SU-DHL-6 (cell line): ENCODE data around the gene CNOT6L.

Source experiments
- H2AFZ ChIP-seq: fragments of 200-600 bp; sonication (generic); 2 replicates; pipeline ENCODE4 v1.6.1; 2014; ENCODE audit warnings: low read depth, mild to moderate bottlenecking, moderate library complexity, mixed read lengths, antibody characterized with exemption, low read length; ENCODE audit not compliant: severe bottlenecking
- H3F3A ChIP-seq: fragments of 200-600 bp; shearing (Covaris generic); 2 replicates; pipeline ENCODE4 v1.6.0; 2016; ENCODE audit warnings: antibody characterized with exemption, mild to moderate bottlenecking; ENCODE audit not compliant: insufficient read depth
- H3K27ac ChIP-seq: fragments of 200-600 bp; sonication (generic); 2 replicates; pipeline ENCODE4 v1.5.1; 2016; ENCODE audit warnings: low read depth, mild to moderate bottlenecking, low read length, moderate library complexity, mixed read lengths
- H3K27me3 ChIP-seq: fragments of 200-600 bp; sonication (generic), shearing (Covaris generic); 2 replicates; pipeline ENCODE4 v1.6.0; 2014; ENCODE audit warnings: mild to moderate bottlenecking, low read length
- H3K36me3 ChIP-seq: fragments of 200-600 bp; sonication (generic); 2 replicates; pipeline ENCODE4 v1.6.1; 2014; ENCODE audit warnings: mild to moderate bottlenecking, low read length, mixed read lengths
- H3K4me2 ChIP-seq: fragments of 300-600, 200-600 bp; shearing (Covaris generic), sonication (generic); 2 replicates; pipeline ENCODE4 v1.6.0; 2014; ENCODE audit warnings: low read length, low read depth, mild to moderate bottlenecking; ENCODE audit not compliant: poor library complexity, severe bottlenecking
- H3K4me3 ChIP-seq: fragments of 200-600 bp; sonication (generic); 2 replicates; pipeline ENCODE4 v1.5.1; 2014; ENCODE audit warnings: antibody characterized with exemption, low read length, mild to moderate bottlenecking, mixed read lengths; ENCODE audit not compliant: insufficient read depth, poor library complexity, severe bottlenecking
- H3K79me2 ChIP-seq: fragments of 200-600 bp; sonication (generic); 2 replicates; pipeline ENCODE4 v1.6.1; 2014; ENCODE audit warnings: mild to moderate bottlenecking, low read length, moderate library complexity; ENCODE audit not compliant: insufficient read depth
- H3K9ac ChIP-seq: fragments of 200-600 bp; sonication (generic); 2 replicates; pipeline ENCODE4 v1.7.0; 2014; ENCODE audit warnings: mild to moderate bottlenecking, low read length
- H3K9me2 ChIP-seq: fragments of 200-600 bp; sonication (generic); replicated peaks from 2 replicates; pipeline ENCODE4 v1.6.1; 2014; ENCODE audit warnings: low read length; ENCODE audit not compliant: insufficient read depth
- H3K9me3 ChIP-seq: fragments of 200-600 bp; sonication (generic); 2 replicates; pipeline ENCODE4 v1.6.1; 2014; ENCODE audit warnings: low read length, mixed read lengths; ENCODE audit not compliant: insufficient read depth
- H4K20me1 ChIP-seq: fragments of 200-600 bp; sonication (generic); 2 replicates; pipeline ENCODE4 v1.6.1; 2014; ENCODE audit warnings: low read depth, mild to moderate bottlenecking, antibody characterized with exemption, low read length, moderate library complexity, mixed read lengths
- CTCF ChIP-seq: fragments of 200-600 bp; sonication (generic); IDR thresholded peaks from one replicate; pipeline ENCODE4 v1.5.1; 2017; ENCODE audit warnings: antibody characterized with exemption, mild to moderate bottlenecking, low read length, moderate library complexity; ENCODE audit not compliant: insufficient read depth, poor library complexity, severe bottlenecking
- EZH2phosphoT487 ChIP-seq: fragments of 200-600 bp; sonication (generic), shearing (Covaris generic); conservative IDR thresholded peaks from 2 replicates; pipeline ENCODE4 v1.6.1; 2018; ENCODE audit warnings: mild to moderate bottlenecking, antibody characterized with exemption, low read length, moderate library complexity, mixed read lengths

The CNOT6L gene

GRCh38 chr4:77765720-77766119, 53.4 kb downstream of the CNOT6L start:
- no peaks in the 10 kb centered on the region for H4K20me1 ChIP-seq
- no peaks in the 10 kb centered on the region for H3K9me3 ChIP-seq
- H3K9ac ChIP-seq, result no peak overlapping the region
- no peak overlapping the region for H2AFZ ChIP-seq
- H3K36me3 ChIP-seq, result peaks cover 5% of the 10 kb centered on the region; the same call in 1 of the 2 replicates
- no peaks in the 10 kb centered on the region for H3K9me2 ChIP-seq
- no peak overlapping the region for H3K4me2 ChIP-seq
- no peak overlapping the region for H3K4me3 ChIP-seq
- H3F3A ChIP-seq, result no peaks in the 10 kb centered on the region
- no peak overlapping the region for H3K27ac ChIP-seq
- no peaks in the 10 kb centered on the region for H3K79me2 ChIP-seq
- TF ChIP-seq EZH2phosphoT487, result no peak
- TF ChIP-seq CTCF, result no peak
- H3K27me3 ChIP-seq, result no peaks in the 10 kb centered on the region

- Histone ChIP-seq H3K36me3 (no peaks in the 10 kb centered on the region; the same call in 1 of the 2 replicates), H3K4me3 (no peak overlapping the region), H3K9me3 (no peaks in the 10 kb centered on the region), H3K9ac (no peak overlapping the region), H3K27me3 (no peaks in the 10 kb centered on the region), H3K79me2 (no peaks in the 10 kb centered on the region), H3K9me2 (no peaks in the 10 kb centered on the region), H4K20me1 (no peaks in the 10 kb centered on the region), H3K27ac (no peak overlapping the region), H2AFZ (no peak overlapping the region), H3F3A (no peaks in the 10 kb centered on the region), H3K4me2 (no peak overlapping the region)
- TF ChIP-seq EZH2phosphoT487 (no peak), CTCF (no peak)
Observed at GRCh38 chr4:77762531-77762930, 56.6 kb downstream of the CNOT6L start.

GRCh38 chr4:77761595-77761994, 57.6 kb downstream of the CNOT6L start:
- no peaks in the 10 kb centered on the region for H3K9me3 ChIP-seq
- no peak overlapping the region for H2AFZ ChIP-seq
- no peak overlapping the region for H3K27ac ChIP-seq
- no peak for TF ChIP-seq CTCF
- TF ChIP-seq EZH2phosphoT487, result no peak
- H3K79me2 ChIP-seq, result no peaks in the 10 kb centered on the region
- H3K36me3 ChIP-seq, result no peaks in the 10 kb centered on the region; the same call in 1 of the 2 replicates
- no peaks in the 10 kb centered on the region for H3K27me3 ChIP-seq
- no peaks in the 10 kb centered on the region for H4K20me1 ChIP-seq
- H3K4me3 ChIP-seq, result no peak overlapping the region
- H3K4me2 ChIP-seq, result no peak overlapping the region
- no peak overlapping the region for H3K9ac ChIP-seq
- H3F3A ChIP-seq, result no peaks in the 10 kb centered on the region
- no peaks in the 10 kb centered on the region for H3K9me2 ChIP-seq

GRCh38 chr4:77758804-77759203, 60.4 kb downstream of the CNOT6L start:
- Histone ChIP-seq H3K9me3 (no peaks in the 10 kb centered on the region), H3K4me2 (no peak overlapping the region), H3K4me3 (no peak overlapping the region), H3K79me2 (no peaks in the 10 kb centered on the region), H3K9me2 (no peaks in the 10 kb centered on the region), H2AFZ (no peak overlapping the region), H3K27ac (no peak overlapping the region), H3K36me3 (no peaks in the 10 kb centered on the region; the same call in 1 of the 2 replicates), H4K20me1 (no peaks in the 10 kb centered on the region), H3F3A (no peaks in the 10 kb centered on the region), H3K27me3 (no peaks in the 10 kb centered on the region), H3K9ac (no peak overlapping the region)
- TF ChIP-seq EZH2phosphoT487, result no peak
- no peak for TF ChIP-seq CTCF
